ENCODE data around the gene SPATA6. TPM values are rescaled to one million over a fixed set of nuclear protein-coding genes. Genes with fewer than 3 reads are reported as not detected.

The SPATA6 gene
- total and polyA plus RNA-seq, 2 of the 13 experiments (the other 11 are each of a cell fraction or from before 2014, with no cell fraction given): 0.81 to 3.3 TPM

DNA sequence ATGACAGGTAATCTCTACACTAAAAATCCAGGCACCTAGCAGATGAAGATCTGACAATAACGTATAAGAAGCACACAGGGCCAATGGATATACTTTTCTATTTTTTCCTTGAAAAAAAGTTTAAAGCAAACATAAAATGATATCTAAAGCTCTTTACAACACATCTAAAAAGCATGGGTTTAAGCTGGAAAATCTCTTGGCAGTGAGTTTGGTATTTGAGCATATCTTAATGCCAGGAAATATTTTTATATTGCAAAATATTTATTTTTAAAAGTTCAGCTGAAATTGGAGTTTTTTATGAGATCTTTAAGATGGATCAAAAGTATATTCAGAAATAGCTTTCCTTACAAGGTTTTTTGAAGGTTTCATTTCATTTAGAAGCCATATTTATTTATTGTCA is 209.0 kb downstream of the SPATA6 start:
- WGBS (ENCODE audit: low lambda C conversion rate): 60% methylated on average over 1 of the region's 1 CpG
- ChIA-PET CTCF (ENCODE audit: low intra/inter-chr PET ratio, low total read pairs) (no interaction called here), POLR2A (no interaction called here)
- Histone ChIP-seq H2AFZ (ENCODE audit: low read length) (no peak overlapping the region), H3K9ac (ENCODE audit: insufficient read depth, low read depth, low read length) (no peak overlapping the region), H3K79me2 (ENCODE audit: insufficient read depth, low read length) (no peaks in the 10 kb centered on the region), H3K4me3 (replicated peaks in 1 of 3; ENCODE audit: insufficient read depth in 1 of 3, low read depth in 2 of 3, low read length in 3 of 3) (no peak overlapping the region), H3K4me1 (ENCODE audit: insufficient read depth, low read length) (no peaks in the 10 kb centered on the region), H3K27ac (ENCODE audit: extremely low read length, insufficient read depth, low read length) (no peak overlapping the region), H3K36me3 (replicated peaks in 1 of 2; ENCODE audit: control insufficient read depth in 1 of 2, insufficient read depth in 2 of 2, low read length in 2 of 2) (no peaks in the 10 kb centered on the region), H3K9me3 (ENCODE audit: low read length) (no peaks in the 10 kb centered on the region), H3K27me3 (ENCODE audit: control insufficient read depth in 1 of 2, insufficient read depth in 2 of 2, low read length in 2 of 2) (no peaks in the 10 kb centered on the region), H4K20me1 (ENCODE audit: insufficient read depth, low read length) (no peaks in the 10 kb centered on the region), H3K4me2 (ENCODE audit: low read depth, low read length) (no peak overlapping the region)
- TF ChIP-seq ZMAT3 (CRISPR knock-in tag; conservative IDR thresholded peaks at IDR 0.05) (no peak), ARHGAP35 (CRISPR knock-in tag; IDR thresholded peaks at IDR 0.05; ENCODE audit: borderline replicate concordance) (no peak), ZFP82 (CRISPR knock-in tag; IDR thresholded peaks at IDR 0.05; ENCODE audit: borderline replicate concordance) (no peak), ZNF17 (CRISPR knock-in tag; IDR thresholded peaks at IDR 0.05) (no peak), KDM4B (CRISPR knock-in tag; IDR thresholded peaks at IDR 0.05) (no peak), SOX13 (IDR thresholded peaks at IDR 0.05) (no peak), SOX13 (CRISPR knock-in tag; conservative IDR thresholded peaks at IDR 0.05 in 1 of 2, IDR thresholded peaks at IDR 0.05 in 1 of 2) (no peak), ATF1 (CRISPR knock-in tag; IDR thresholded peaks at IDR 0.05) (no peak), ZNF44 (CRISPR knock-in tag; IDR thresholded peaks at IDR 0.05) (no peak), ETV5 (CRISPR knock-in tag; IDR thresholded peaks at IDR 0.05; ENCODE audit: borderline replicate concordance) (no peak), POLR2G (IDR thresholded peaks at IDR 0.05; ENCODE audit: low read depth, low read length) (no peak), TCF12 (IDR thresholded peaks at IDR 0.05) (no peak), TCF12 (CRISPR knock-in tag; IDR thresholded peaks at IDR 0.05) (no peak), SMARCC2 (IDR thresholded peaks at IDR 0.05) (no peak), ZNF138 (CRISPR knock-in tag; IDR thresholded peaks at IDR 0.05; ENCODE audit: low read depth) (no peak)
- TF ChIP-seq, protein P1, sequence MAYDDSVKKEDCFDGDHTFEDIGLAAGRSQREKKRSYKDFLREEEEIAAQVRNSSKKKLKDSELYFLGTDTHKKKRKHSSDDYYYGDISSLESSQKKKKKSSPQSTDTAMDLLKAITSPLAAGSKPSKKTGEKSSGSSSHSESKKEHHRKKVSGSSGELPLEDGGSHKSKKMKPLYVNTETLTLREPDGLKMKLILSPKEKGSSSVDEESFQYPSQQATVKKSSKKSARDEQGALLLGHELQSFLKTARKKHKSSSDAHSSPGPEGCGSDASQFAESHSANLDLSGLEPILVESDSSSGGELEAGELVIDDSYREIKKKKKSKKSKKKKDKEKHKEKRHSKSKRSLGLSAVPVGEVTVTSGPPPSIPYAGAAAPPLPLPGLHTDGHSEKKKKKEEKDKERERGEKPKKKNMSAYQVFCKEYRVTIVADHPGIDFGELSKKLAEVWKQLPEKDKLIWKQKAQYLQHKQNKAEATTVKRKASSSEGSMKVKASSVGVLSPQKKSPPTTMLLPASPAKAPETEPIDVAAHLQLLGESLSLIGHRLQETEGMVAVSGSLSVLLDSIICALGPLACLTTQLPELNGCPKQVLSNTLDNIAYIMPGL (CRISPR knock-in tag; IDR thresholded peaks at IDR 0.05; ENCODE audit: borderline replicate concordance in 1 of 2, low read depth in 1 of 2): no peak
- TF ChIP-seq, protein P2, sequence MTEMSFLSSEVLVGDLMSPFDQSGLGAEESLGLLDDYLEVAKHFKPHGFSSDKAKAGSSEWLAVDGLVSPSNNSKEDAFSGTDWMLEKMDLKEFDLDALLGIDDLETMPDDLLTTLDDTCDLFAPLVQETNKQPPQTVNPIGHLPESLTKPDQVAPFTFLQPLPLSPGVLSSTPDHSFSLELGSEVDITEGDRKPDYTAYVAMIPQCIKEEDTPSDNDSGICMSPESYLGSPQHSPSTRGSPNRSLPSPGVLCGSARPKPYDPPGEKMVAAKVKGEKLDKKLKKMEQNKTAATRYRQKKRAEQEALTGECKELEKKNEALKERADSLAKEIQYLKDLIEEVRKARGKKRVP (CRISPR knock-in tag; IDR thresholded peaks at IDR 0.05): no peak
- TF ChIP-seq, protein P3, sequence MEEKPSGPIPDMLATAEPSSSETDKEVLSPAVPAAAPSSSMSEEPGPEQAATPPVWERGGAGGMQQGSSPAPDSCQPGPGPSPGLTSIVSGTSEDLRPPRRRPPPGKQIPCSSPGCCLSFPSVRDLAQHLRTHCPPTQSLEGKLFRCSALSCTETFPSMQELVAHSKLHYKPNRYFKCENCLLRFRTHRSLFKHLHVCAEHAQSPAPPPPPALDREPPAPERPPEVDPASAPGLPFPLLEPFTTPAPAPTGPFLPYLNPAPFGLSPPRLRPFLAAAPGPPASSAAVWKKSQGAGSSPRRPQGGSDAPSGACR (CRISPR knock-in tag; IDR thresholded peaks at IDR 0.05): no peak
- TF ChIP-seq, protein P4, sequence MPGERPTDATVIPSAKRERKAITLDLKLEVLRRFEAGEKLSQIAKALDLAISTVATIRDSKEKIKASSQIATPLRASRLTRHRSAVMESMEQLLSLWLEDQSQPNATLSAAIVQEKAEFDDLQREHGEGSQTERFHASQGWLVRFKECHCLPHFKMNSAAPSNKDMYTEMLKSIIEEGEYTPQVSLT (CRISPR knock-in tag; IDR thresholded peaks at IDR 0.05; ENCODE audit: borderline replicate concordance, low read depth): no peak
- in situ Hi-C loops (cut with HindIII; ENCODE audit: extremely low pct_ligation_motif_present, low pct_unique_long_range_greater_than_20kb): no loop called here
- BruUV-seq (replicated peaks): no TSS peak
- DNase-seq (ENCODE audit: low spot score) (no peak), ATAC-seq (no peak), FAIRE-seq (no peak)
- intact Hi-C loops (cut with micrococcal nuclease; ENCODE audit: unreplicated experiment): no loop called here

Measured in HepG2 (cell line).